ENCODE results near the gene RAD54L. TPM values are rescaled to one million over a fixed set of nuclear protein-coding genes. Genes with fewer than 3 reads are reported as not detected.

The RAD54L gene
- total RNA-seq, 4 donors from 2014 or later, result 9.2 TPM; not detected in 3

- H3K4me1 ChIP-seq, result no peaks in the 10 kb centered on the region
- no peak for TF ChIP-seq POLR2AphosphoS5 (IDR thresholded peaks at IDR 0.05)
- no peaks in the 10 kb centered on the region for H3K9me3 ChIP-seq
- no peaks in the 10 kb centered on the region for H3K36me3 ChIP-seq
- no peak overlapping the region for H3K4me3 ChIP-seq
- H3K27ac ChIP-seq, result no peak overlapping the region
- no peaks in the 10 kb centered on the region for H3K27me3 ChIP-seq
- no peak for ATAC-seq
- 82 to 100% methylated on average over 1 of the region's 1 CpG for WGBS, 2 donors (ENCODE audit: low coverage in 1 of 2)
Measured at GRCh38 chr1:46268578-46268977, 21.0 kb downstream of the RAD54L start.

- Histone ChIP-seq H3K4me1 (no peaks in the 10 kb centered on the region), H3K27me3 (no peaks in the 10 kb centered on the region), H3K27ac (no peak overlapping the region), H3K9me3 (no peaks in the 10 kb centered on the region), H3K36me3 (peaks cover 0 to 20% of the 10 kb centered on the region in 2 donors), H3K4me3 (no peak overlapping the region)
- no peak for ATAC-seq
- TF ChIP-seq POLR2A (IDR thresholded peaks at IDR 0.05), result no peak
- 100% methylated on average over 1 to 6 of the region's 6 CpGs for WGBS, 2 donors (ENCODE audit: low coverage in 1 of 2)
Measured at GRCh38 chr1:46274225-46275029, 26.9 kb downstream of the RAD54L start.

GRCh38 chr1:46275030-46275337 lies 27.4 kb downstream of the RAD54L start:
- Histone ChIP-seq H3K36me3 (peaks cover 0 to 25% of the 10 kb centered on the region in 2 donors), H3K4me1 (no peaks in the 10 kb centered on the region), H3K9me3 (no peaks in the 10 kb centered on the region), H3K27me3 (no peaks in the 10 kb centered on the region), H3K4me3 (no peak overlapping the region), H3K27ac (no peak overlapping the region)
- ATAC-seq, result no peak
- WGBS, 2 donors (ENCODE audit: low coverage in 1 of 2), result 91 to 94% methylated on average over 5 to 6 of the region's 6 CpGs
- TF ChIP-seq EP300 (IDR thresholded peaks at IDR 0.05) (no peak), POLR2A (IDR thresholded peaks at IDR 0.05) (no peak), POLR2AphosphoS5 (IDR thresholded peaks at IDR 0.05) (no peak)

DNA sequence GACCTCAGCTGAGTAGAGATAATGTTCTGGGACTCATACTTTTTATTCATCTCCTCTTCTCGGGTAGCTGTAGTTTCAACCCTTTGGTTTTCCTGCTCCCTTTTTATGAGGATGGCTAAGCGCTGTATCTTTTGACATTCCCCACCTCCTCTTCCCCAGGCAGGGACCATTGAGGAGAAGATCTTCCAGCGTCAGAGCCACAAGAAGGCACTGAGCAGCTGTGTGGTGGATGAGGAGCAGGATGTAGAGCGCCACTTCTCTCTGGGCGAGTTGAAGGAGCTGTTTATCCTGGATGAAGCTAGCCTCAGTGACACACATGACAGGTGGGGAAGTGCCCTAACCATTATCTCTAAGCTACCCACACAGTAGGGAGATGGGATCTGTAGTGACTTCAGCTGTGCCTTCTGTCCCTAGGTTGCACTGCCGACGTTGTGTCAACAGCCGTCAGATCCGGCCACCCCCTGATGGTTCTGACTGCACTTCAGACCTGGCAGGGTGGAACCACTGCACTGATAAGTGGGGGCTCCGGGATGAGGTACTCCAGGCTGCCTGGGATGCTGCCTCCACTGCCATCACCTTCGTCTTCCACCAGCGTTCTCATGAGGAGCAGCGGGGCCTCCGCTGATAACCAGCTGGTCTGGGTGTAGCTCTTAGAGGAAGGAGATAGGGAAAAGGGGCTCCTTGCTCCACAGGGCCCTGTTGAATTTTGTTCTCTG lies 30.3 kb downstream of the RAD54L start:
- WGBS, 2 donors (ENCODE audit: low coverage in 1 of 2), result 84% methylated on average over 11 of the region's 14 CpGs; no CpG with 5 or more reads in 1 of the 2 donors
- TF ChIP-seq POLR2AphosphoS5 (IDR thresholded peaks at IDR 0.05), result no peak
- H3K9me3 ChIP-seq, result no peaks in the 10 kb centered on the region
- peaks cover 0 to 54% of the 10 kb centered on the region in 2 donors for H3K36me3 ChIP-seq
- H3K27me3 ChIP-seq, result no peaks in the 10 kb centered on the region
- H3K4me3 ChIP-seq, result no peak overlapping the region
- no peak for ATAC-seq
- H3K4me1 ChIP-seq, result no peaks in the 10 kb centered on the region
- H3K27ac ChIP-seq, result no peak overlapping the region

DNA sequence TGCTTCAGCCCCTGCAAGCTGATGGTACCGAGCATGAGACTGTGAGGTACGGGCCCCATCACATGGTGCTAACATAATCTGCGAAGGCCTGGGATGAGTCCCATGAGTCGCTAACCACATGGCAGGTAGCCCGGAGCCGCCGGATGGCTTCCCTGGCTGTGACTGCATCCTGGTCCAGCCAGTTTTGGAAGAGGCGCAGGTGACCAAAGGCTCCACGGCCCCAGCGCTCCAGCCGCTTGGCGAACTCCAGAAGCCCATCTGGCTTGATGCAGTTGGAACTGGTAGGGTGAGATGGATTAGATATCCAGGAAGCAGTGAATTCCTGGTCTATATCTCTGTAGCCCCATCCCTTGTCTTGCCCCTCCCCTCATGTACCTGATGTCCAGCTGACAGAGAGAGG lies 31.2 kb downstream of the RAD54L start:
- H3K27ac ChIP-seq, result no peak overlapping the region
- WGBS, 2 donors (ENCODE audit: low coverage in 1 of 2), result 55% methylated on average over 2 of the region's 12 CpGs; no CpG with 5 or more reads in 1 of the 2 donors
- no peaks in the 10 kb centered on the region for H3K27me3 ChIP-seq
- H3K4me1 ChIP-seq, result no peaks in the 10 kb centered on the region
- no peak for ATAC-seq
- no peak overlapping the region for H3K4me3 ChIP-seq
- no peaks in the 10 kb centered on the region for H3K9me3 ChIP-seq
- TF ChIP-seq CTCF (IDR thresholded peaks at IDR 0.05) (no peak), EP300 (IDR thresholded peaks at IDR 0.05) (no peak), POLR2A (IDR thresholded peaks at IDR 0.05) (no peak), POLR2AphosphoS5 (IDR thresholded peaks at IDR 0.05) (no peak)
- H3K36me3 ChIP-seq, result peaks cover 0 to 64% of the 10 kb centered on the region in 2 donors

DNA sequence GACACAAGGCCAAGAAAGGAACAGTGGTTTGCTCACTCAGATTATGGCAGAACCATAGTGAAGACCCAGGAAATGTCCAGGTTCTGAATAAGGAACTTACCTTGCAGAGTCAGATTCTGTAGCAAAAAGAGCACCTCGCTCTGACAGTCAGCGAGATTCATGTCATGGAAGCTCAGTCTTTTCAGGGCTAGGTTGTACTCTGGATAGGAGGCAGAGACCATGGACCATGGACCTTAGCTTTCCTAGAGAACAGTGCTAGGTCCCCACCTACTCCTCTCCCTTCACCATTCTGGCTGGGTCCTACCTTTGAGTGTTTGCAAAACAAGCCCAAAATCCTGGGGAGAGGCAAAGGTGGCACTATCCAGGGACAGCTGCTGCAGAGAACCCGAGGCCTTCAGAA lies 32.5 kb downstream of the RAD54L start:
- WGBS, 2 donors (ENCODE audit: low coverage in 1 of 2), result 93% methylated on average over 3 of the region's 3 CpGs; no CpG with 5 or more reads in 1 of the 2 donors
- peaks cover 0 to 76% of the 10 kb centered on the region in 2 donors for H3K36me3 ChIP-seq
- TF ChIP-seq POLR2A (IDR thresholded peaks at IDR 0.05) (no peak), POLR2AphosphoS5 (IDR thresholded peaks at IDR 0.05) (no peak)
- H3K27ac ChIP-seq, result no peak overlapping the region
- H3K27me3 ChIP-seq, result no peaks in the 10 kb centered on the region
- no peak for ATAC-seq
- no peaks in the 10 kb centered on the region for H3K4me1 ChIP-seq
- H3K4me3 ChIP-seq, result no peak overlapping the region
- H3K9me3 ChIP-seq, result no peaks in the 10 kb centered on the region

DNA sequence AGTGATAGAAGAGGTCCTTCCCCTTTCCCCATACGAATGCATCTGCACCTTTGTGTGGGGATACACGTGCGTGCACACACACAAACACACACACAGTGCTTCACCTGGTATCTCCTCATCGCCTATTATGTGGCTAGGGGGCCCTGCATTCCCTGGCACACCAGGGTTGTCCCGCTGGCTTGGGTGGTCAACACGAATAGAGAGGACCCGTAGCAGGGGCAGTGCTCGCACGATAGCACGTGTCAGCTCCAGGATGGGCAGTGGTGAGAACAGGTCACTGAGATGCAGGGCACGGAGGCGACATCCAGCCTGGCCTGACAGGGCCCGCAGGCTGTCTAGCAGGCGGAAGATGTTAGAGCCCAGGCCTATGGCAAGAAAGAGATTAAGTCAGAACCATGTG lies 33.5 kb downstream of the RAD54L start:
- H3K4me1 ChIP-seq, result no peaks in the 10 kb centered on the region
- no peak for TF ChIP-seq POLR2AphosphoS5 (IDR thresholded peaks at IDR 0.05)
- TF ChIP-seq CTCF (IDR thresholded peaks at IDR 0.05), result no peak
- no peak for TF ChIP-seq POLR2A (IDR thresholded peaks at IDR 0.05)
- TF ChIP-seq EP300 (IDR thresholded peaks at IDR 0.05), result no peak
- H3K9me3 ChIP-seq, result no peaks in the 10 kb centered on the region
- 86 to 89% methylated on average over 5 to 12 of the region's 14 CpGs for WGBS, 2 donors (ENCODE audit: low coverage in 1 of 2)
- H3K4me3 ChIP-seq, result no peak overlapping the region
- ATAC-seq, result no peak
- no peak overlapping the region for H3K27ac ChIP-seq
- H3K36me3 ChIP-seq, result peaks cover 0 to 86% of the 10 kb centered on the region in 2 donors
- no peaks in the 10 kb centered on the region for H3K27me3 ChIP-seq
